ENCODE results near the gene TRMT10C.
"Not testable (repeated sequence)": the region's sequence is repeated elsewhere in the genome, so short reads cannot be mapped to it uniquely, and the experiment has no call there.

Gene TRMT10C

GRCh38 chr3:101588616-101589015 lies 26.9 kb downstream of the TRMT10C start:
- no peak overlapping the region for H3K9ac ChIP-seq (ENCODE audit: low read depth, low read length)
- TF ChIP-seq EZH2 (IDR thresholded peaks at IDR 0.05; ENCODE audit: borderline replicate concordance, low read depth, low read length, severe bottlenecking) (no peak), CTCF (IDR thresholded peaks at IDR 0.05; ENCODE audit: borderline replicate concordance, extremely low read depth, low read length, poor library complexity, severe bottlenecking) (no peak)
- H4K20me1 ChIP-seq (ENCODE audit: insufficient read depth, low read length): peaks cover 26% of the 10 kb centered on the region
- no peaks in the 10 kb centered on the region for H3K9me3 ChIP-seq (ENCODE audit: insufficient read depth, low read length, severe bottlenecking)
- no peak overlapping the region for H3K27ac ChIP-seq (ENCODE audit: low read length)
- H3K4me3 ChIP-seq (ENCODE audit: low read depth in 1 of 2, low read length in 2 of 2): no peak overlapping the region
- peaks cover 83% of the 10 kb centered on the region for H3K36me3 ChIP-seq (ENCODE audit: insufficient read depth, low read length)
- H2AFZ ChIP-seq (ENCODE audit: low read depth, low read length): no peak overlapping the region
- H3K79me2 ChIP-seq (ENCODE audit: insufficient read depth, low read length): peaks cover 47% of the 10 kb centered on the region
- H3K27me3 ChIP-seq (ENCODE audit: insufficient read depth, low read length, poor library complexity): no peaks in the 10 kb centered on the region
- ATAC-seq (ENCODE audit: insufficient read depth, low read depth): no peak
- no peak for DNase-seq
- H3K4me1 ChIP-seq (ENCODE audit: insufficient read depth, low read length): no peaks in the 10 kb centered on the region
- H3K4me2 ChIP-seq (ENCODE audit: insufficient read depth, low read length): no peak overlapping the region

GRCh38 chr3:101591071-101591470 lies 29.4 kb downstream of the TRMT10C start:
- Histone ChIP-seq H2AFZ (ENCODE audit: low read depth, low read length) (no peak overlapping the region), H3K79me2 (ENCODE audit: insufficient read depth, low read length) (peaks cover 25% of the 10 kb centered on the region), H3K9ac (ENCODE audit: low read depth, low read length) (no peak overlapping the region), H3K27me3 (ENCODE audit: insufficient read depth, low read length, poor library complexity) (no peaks in the 10 kb centered on the region), H3K4me3 (ENCODE audit: low read depth in 1 of 2, low read length in 2 of 2) (no peak overlapping the region), H4K20me1 (ENCODE audit: insufficient read depth, low read length) (peaks cover 12% of the 10 kb centered on the region), H3K36me3 (ENCODE audit: insufficient read depth, low read length) (peaks cover 85% of the 10 kb centered on the region), H3K27ac (ENCODE audit: low read length) (no peak overlapping the region), H3K9me3 (ENCODE audit: insufficient read depth, low read length, severe bottlenecking) (no peaks in the 10 kb centered on the region), H3K4me1 (ENCODE audit: insufficient read depth, low read length) (no peaks in the 10 kb centered on the region), H3K4me2 (ENCODE audit: insufficient read depth, low read length) (no peak overlapping the region)
- DNase-seq (no peak), ATAC-seq (ENCODE audit: insufficient read depth, low read depth) (no peak)
- TF ChIP-seq EZH2 (IDR thresholded peaks at IDR 0.05; ENCODE audit: borderline replicate concordance, low read depth, low read length, severe bottlenecking) (no peak), CTCF (IDR thresholded peaks at IDR 0.05; ENCODE audit: borderline replicate concordance, extremely low read depth, low read length, poor library complexity, severe bottlenecking) (no peak)

GRCh38 chr3:101602731-101603130 lies 41.1 kb downstream of the TRMT10C start:
- H3K9me3 ChIP-seq (ENCODE audit: insufficient read depth, low read length, severe bottlenecking): no peaks in the 10 kb centered on the region
- no peak overlapping the region for H3K27ac ChIP-seq (ENCODE audit: low read length)
- no peak overlapping the region for H2AFZ ChIP-seq (ENCODE audit: low read depth, low read length)
- no peaks in the 10 kb centered on the region for H3K4me1 ChIP-seq (ENCODE audit: insufficient read depth, low read length)
- H3K36me3 ChIP-seq (ENCODE audit: insufficient read depth, low read length): no peaks in the 10 kb centered on the region; the same call in 1 of the 2 replicates
- ATAC-seq (ENCODE audit: insufficient read depth, low read depth) (no peak; the same call in 2 of the 3 replicates), DNase-seq (no peak)
- H3K27me3 ChIP-seq (ENCODE audit: insufficient read depth, low read length, poor library complexity): no peaks in the 10 kb centered on the region
- H3K4me2 ChIP-seq (ENCODE audit: insufficient read depth, low read length): no peak overlapping the region
- TF ChIP-seq CTCF (IDR thresholded peaks at IDR 0.05; ENCODE audit: borderline replicate concordance, extremely low read depth, low read length, poor library complexity, severe bottlenecking): no peak
- H3K9ac ChIP-seq (ENCODE audit: low read depth, low read length): no peak overlapping the region
- H3K4me3 ChIP-seq (ENCODE audit: low read depth in 1 of 2, low read length in 2 of 2): no peak overlapping the region
- no peaks in the 10 kb centered on the region for H3K79me2 ChIP-seq (ENCODE audit: insufficient read depth, low read length)
- H4K20me1 ChIP-seq (ENCODE audit: insufficient read depth, low read length): no peaks in the 10 kb centered on the region

- no peak for ATAC-seq (ENCODE audit: insufficient read depth, low read depth)
- Histone ChIP-seq H3K9me3 (ENCODE audit: insufficient read depth, low read length, severe bottlenecking) (no peaks in the 10 kb centered on the region), H4K20me1 (ENCODE audit: insufficient read depth, low read length) (no peaks in the 10 kb centered on the region)
These were observed 41.5 kb downstream of the TRMT10C start for GRCh38 chr3:101603184-101603583.

GRCh38 chr3:101605398-101605797 lies 43.7 kb downstream of the TRMT10C start:
- H3K27ac ChIP-seq (ENCODE audit: low read length); H3K4me1 ChIP-seq (ENCODE audit: insufficient read depth, low read length); H3K9ac ChIP-seq (ENCODE audit: low read depth, low read length); H2AFZ ChIP-seq (ENCODE audit: low read depth, low read length); H3K4me2 ChIP-seq (ENCODE audit: insufficient read depth, low read length); H3K4me3 ChIP-seq (ENCODE audit: low read depth in 1 of 2, low read length in 2 of 2); H3K79me2 ChIP-seq (ENCODE audit: insufficient read depth, low read length); H3K36me3 ChIP-seq (ENCODE audit: insufficient read depth, low read length); H3K9me3 ChIP-seq (ENCODE audit: insufficient read depth, low read length, severe bottlenecking); ATAC-seq (ENCODE audit: insufficient read depth, low read depth); DNase-seq; H3K27me3 ChIP-seq (ENCODE audit: insufficient read depth, low read length, poor library complexity); H4K20me1 ChIP-seq (ENCODE audit: insufficient read depth, low read length): not testable (repeated sequence)

More at GRCh38 chr3:101603184-101603583, 41.5 kb downstream of the TRMT10C start:
- Histone ChIP-seq H3K27me3 (ENCODE audit: insufficient read depth, low read length, poor library complexity) (no peaks in the 10 kb centered on the region), H3K9ac (ENCODE audit: low read depth, low read length) (no peak overlapping the region), H2AFZ (ENCODE audit: low read depth, low read length) (no peak overlapping the region), H3K4me1 (ENCODE audit: insufficient read depth, low read length) (no peaks in the 10 kb centered on the region), H3K27ac (ENCODE audit: low read length) (no peak overlapping the region), H3K4me3 (ENCODE audit: low read depth in 1 of 2, low read length in 2 of 2) (no peak overlapping the region), H3K36me3 (ENCODE audit: insufficient read depth, low read length) (no peaks in the 10 kb centered on the region; the same call in 1 of the 2 replicates), H3K79me2 (ENCODE audit: insufficient read depth, low read length) (no peaks in the 10 kb centered on the region), H3K4me2 (ENCODE audit: insufficient read depth, low read length) (no peak overlapping the region)
- DNase-seq: no peak
- TF ChIP-seq CTCF (IDR thresholded peaks at IDR 0.05; ENCODE audit: borderline replicate concordance, extremely low read depth, low read length, poor library complexity, severe bottlenecking): no peak
- no peak for TF ChIP-seq EZH2 (IDR thresholded peaks at IDR 0.05; ENCODE audit: borderline replicate concordance, low read depth, low read length, severe bottlenecking)

All from DND-41 (cell line).